Skeletal muscle cell (primary cell): ENCODE measurements around the gene SIPA1L3.
"Not testable (repeated sequence)": the region's sequence is repeated elsewhere in the genome, so short reads cannot be mapped to it uniquely, and the experiment has no call there.

Experiments used
- DNase-seq: peaks from one replicate; pipeline ENCODE4 v3.0.0-alpha.2; 2010; ENCODE audit warnings: low read depth
- H3K4me3 ChIP-seq: 2 replicates; pipeline ENCODE4 v1.5.1; 2011; ENCODE audit warnings: low read depth, mild to moderate bottlenecking, control low read depth, low read length, moderate library complexity

The SIPA1L3 gene

GRCh38 chr19:37907735-37908455, 887 bp downstream of the SIPA1L3 start:
- peak overlapping the region; percentile 99 for H3K4me3 ChIP-seq
- no peak for DNase-seq

- no peak overlapping the region for H3K4me3 ChIP-seq
- no peak for DNase-seq
Measured at GRCh38 chr19:37909661-37910199, 2.7 kb downstream of the SIPA1L3 start.

GRCh38 chr19:37914908-37915307, 7.9 kb downstream of the SIPA1L3 start:
- no peak overlapping the region for H3K4me3 ChIP-seq
- no peak for DNase-seq

- DNase-seq = no peak
- no peak overlapping the region for H3K4me3 ChIP-seq
Measured at GRCh38 chr19:37920591-37921450, 13.8 kb downstream of the SIPA1L3 start.

- H3K4me3 ChIP-seq, DNase-seq: not testable (repeated sequence)
Measured at GRCh38 chr19:37924573-37924972, 17.6 kb downstream of the SIPA1L3 start.

GRCh38 chr19:37925212-37925611, 18.2 kb downstream of the SIPA1L3 start:
- H3K4me3 ChIP-seq = no peak overlapping the region
- no peak for DNase-seq

GRCh38 chr19:37926255-37926654, 19.2 kb downstream of the SIPA1L3 start:
- H3K4me3 ChIP-seq = no peak overlapping the region
- DNase-seq = no peak

DNA sequence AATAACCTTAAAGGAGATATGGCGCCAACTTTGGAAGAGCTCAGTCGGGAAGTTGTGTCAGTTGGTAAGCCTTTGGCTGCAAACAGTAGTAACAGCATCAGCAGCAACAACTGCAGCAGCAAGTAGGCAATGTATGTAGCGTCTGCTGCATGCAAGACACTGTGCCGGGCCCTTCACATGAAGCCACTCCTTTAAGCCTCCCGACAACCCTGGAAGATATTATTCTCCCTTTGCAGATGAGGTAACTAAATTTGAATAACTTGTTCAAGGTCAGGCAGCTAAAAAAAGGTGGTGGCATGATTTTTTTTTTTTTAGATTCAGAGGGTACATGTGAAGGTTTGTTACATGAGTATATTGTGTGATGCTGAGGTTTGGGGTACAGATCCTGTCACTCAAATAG, 19.7 kb downstream of the SIPA1L3 start:
- DNase-seq = no peak
- H3K4me3 ChIP-seq = no peak overlapping the region

GRCh38 chr19:37928527-37929286, 21.7 kb downstream of the SIPA1L3 start:
- no peak for DNase-seq
- H3K4me3 ChIP-seq = no peak overlapping the region

DNA sequence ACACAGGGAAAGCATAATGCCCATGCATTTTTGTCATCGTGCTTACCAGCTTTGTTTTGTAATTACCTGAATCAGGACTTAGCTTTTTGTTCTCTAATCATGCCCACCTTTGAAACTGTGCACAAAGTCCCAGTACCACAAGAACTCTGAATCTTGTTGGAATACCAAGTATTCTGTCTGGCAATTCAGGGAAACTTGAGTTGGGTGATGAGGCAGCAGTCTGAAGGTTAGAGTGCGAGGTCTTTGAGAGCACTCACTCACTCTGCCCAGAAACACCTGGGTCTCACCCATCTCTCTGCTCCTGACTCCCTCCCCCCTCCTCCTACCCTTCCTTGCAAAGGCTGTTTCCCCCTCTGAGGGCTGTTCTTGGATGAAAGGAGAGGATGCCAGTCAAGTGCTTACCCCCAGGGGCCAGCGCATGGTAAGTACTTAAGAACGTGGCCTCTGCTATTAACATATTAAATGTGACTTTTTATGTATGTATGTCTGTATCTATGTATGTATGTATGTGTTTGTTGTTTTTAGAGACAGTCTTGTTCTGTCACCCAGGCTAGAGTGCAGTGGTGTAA, 22.4 kb downstream of the SIPA1L3 start:
- no peak overlapping the region for H3K4me3 ChIP-seq
- DNase-seq = no peak

DNA sequence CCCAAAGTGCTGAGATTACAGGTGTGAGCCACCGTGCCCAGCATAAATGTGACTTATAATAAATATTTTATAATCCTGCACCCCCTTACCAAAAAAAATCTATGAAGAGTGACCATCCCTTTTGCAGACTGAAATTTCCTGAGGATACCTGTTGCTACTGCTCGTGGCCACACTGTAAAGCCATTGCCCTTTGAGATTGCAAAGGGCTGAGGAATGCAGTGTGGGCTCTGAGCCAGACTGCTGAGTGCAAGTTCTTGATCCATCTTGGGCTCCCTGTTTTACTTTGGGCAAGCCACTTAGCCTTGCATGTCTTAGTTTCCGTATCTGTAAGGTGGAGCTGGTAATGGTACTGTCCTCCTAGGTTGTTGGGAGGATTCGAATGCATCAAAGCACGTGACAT, 23.4 kb downstream of the SIPA1L3 start:
- no peak overlapping the region for H3K4me3 ChIP-seq
- no peak for DNase-seq

- no peak for DNase-seq
- peak overlapping the region; percentile 1 for H3K4me3 ChIP-seq
Measured at GRCh38 chr19:37931881-37932655, 25.1 kb downstream of the SIPA1L3 start.

DNA sequence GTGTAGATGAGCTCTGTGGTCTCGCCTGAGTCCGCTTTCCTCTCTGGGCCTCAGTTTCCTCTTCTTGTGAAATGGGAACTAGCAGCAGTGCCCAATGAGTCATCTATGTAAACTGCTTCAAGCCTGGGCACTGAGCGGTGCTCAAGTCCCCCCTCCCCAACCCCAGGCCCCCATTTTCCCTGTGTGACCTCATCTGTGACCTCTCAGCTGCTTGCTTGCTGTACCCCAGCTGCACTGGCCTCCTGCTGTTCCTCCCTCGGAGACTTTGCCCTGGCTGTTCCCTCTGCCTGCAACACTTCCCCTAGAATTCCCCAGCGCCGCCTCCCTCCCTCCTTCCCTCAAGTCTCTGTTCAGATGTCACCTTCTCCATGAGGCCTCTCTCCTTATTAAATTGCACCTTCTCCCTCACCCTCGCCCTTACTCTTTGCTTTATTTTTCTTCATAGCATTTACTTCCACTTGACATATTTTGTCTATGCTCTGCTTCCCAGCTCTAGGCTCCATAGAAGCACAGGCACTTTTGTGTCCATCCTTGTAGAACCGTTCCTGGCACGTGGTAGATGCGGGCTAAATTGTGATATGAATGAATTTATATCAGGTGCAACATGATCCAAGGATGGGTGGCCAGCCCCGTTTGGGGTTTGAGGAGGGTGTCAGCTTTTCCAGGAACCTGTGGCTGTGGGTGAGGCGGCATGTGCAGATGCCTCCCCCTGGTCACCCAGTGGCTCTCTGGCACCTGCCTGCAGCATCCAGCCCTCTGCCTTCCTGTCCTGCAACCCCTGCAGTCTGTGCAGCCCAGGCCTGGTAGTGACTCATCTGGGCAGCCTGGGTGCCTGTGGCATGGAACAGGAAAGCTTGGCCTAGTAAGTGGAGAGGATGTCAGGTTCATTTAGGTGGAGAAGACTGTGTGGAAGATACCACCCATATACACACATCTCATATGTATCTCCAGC, 26.3 kb downstream of the SIPA1L3 start:
- peak; percentile 16 for DNase-seq
- no peak overlapping the region for H3K4me3 ChIP-seq

- no peak overlapping the region for H3K4me3 ChIP-seq
- DNase-seq = peak; percentile 77
Measured at GRCh38 chr19:37933937-37934358, 26.9 kb downstream of the SIPA1L3 start.

- no peak overlapping the region for H3K4me3 ChIP-seq
- no peak for DNase-seq
Measured at GRCh38 chr19:37935341-37935740, 28.3 kb downstream of the SIPA1L3 start.

DNA sequence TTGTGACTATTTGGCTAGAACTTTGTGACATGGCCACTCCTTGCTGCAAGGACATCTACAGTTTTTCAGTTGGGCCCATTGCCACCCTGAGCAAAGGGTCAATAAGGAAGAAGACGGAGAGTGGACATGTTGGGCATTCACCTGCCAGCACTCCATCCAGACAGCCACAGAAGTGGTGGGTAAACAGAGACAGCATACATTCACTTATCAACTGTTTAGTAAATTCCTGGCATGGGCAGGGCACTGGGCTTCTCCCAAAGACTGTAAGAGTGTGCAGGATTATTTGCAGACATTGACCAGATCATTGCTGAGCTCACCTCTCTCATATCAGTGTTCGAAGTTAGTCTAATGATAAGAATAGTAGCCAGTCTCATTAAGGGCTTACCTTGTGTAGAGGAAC, 29.2 kb downstream of the SIPA1L3 start:
- DNase-seq = no peak
- H3K4me3 ChIP-seq = no peak overlapping the region

GRCh38 chr19:37936886-37937285, 29.9 kb downstream of the SIPA1L3 start:
- DNase-seq = no peak
- H3K4me3 ChIP-seq = no peak overlapping the region

DNA sequence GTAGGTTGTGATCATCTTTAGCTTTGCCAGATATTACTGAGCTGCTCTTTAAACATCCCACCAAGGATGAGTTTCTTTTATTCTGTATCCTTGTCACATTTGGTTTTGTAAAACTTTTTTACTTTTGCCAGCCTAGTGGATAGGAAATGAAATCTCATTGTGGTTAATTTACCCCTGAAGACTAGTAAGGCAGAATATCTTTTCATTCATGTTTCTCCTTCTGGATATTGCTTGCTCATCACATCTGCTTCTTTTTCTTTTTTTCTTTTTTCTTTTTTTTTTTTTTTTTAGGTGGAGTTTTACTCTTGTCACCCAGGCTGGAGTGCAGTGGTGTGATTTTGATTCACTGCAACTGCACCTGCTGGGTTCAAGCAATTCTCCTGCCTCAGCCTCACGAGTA, 31.3 kb downstream of the SIPA1L3 start:
- H3K4me3 ChIP-seq = no peak overlapping the region
- DNase-seq = no peak
